Stimulated activated effector memory CD8-positive, alpha-beta T cell treated with anti-CD3 and anti-CD28 coated beads, Interleukin-12 subunit alpha, Interleukin-12 subunit beta, amount 100 ng/mL, for 72 hours (primary cell): Measurements from ENCODE around the gene APOBEC3G.

Experiments used
- ATAC-seq: fragments of 150-1000 bp; cut with Tn5 transposase; 2 replicates; pipeline ENCODE4 v1.10.0; 2021
- DNase-seq, 2 donors: peaks; one replicate each; pipeline ENCODE4 v3.0.0; 2021 to 2022; ENCODE audit warnings: low spot score in 2 of 2
- H3K27ac Mint-ChIP-seq: one replicate; pipeline ENCODE4 v1.8.0; 2022; ENCODE audit warnings: mild to moderate bottlenecking, mixed read lengths
- H3K36me3 Mint-ChIP-seq: one replicate; pipeline ENCODE4 v1.8.0; 2022; ENCODE audit warnings: mild to moderate bottlenecking, mixed read lengths
- H3K4me1 Mint-ChIP-seq: one replicate; pipeline ENCODE4 v1.8.0; 2022; ENCODE audit warnings: mixed read lengths
- H3K4me3 Mint-ChIP-seq: one replicate; pipeline ENCODE4 v1.8.0; 2022; ENCODE audit warnings: mild to moderate bottlenecking, mixed read lengths
- H3K9me3 Mint-ChIP-seq: one replicate; pipeline ENCODE4 v1.8.0; 2022; ENCODE audit warnings: mixed read lengths

Gene APOBEC3G

GRCh38 chr22:39080052-39080762 is 3.1 kb downstream of the APOBEC3G start:
- no peaks in the 10 kb centered on the region for H3K9me3 Mint-ChIP-seq
- H3K4me3 Mint-ChIP-seq = peak overlapping the region; percentile 99
- H3K27ac Mint-ChIP-seq = peak overlapping the region; percentile 96
- H3K36me3 Mint-ChIP-seq = peaks cover 91% of the 10 kb centered on the region
- ATAC-seq (no peak), DNase-seq (no peak)
- peaks cover 64% of the 10 kb centered on the region for H3K4me1 Mint-ChIP-seq

GRCh38 chr22:39081016-39081415 is 3.9 kb downstream of the APOBEC3G start:
- Mint-ChIP-seq H3K4me1 (peaks cover 63% of the 10 kb centered on the region), H3K4me3 (peak overlapping the region; percentile 99), H3K9me3 (no peaks in the 10 kb centered on the region), H3K36me3 (peaks cover 92% of the 10 kb centered on the region), H3K27ac (peak overlapping the region; percentile 96)
- DNase-seq (no peak), ATAC-seq (no peak)

- peak overlapping the region; percentile 96 for H3K27ac Mint-ChIP-seq
- no peaks in the 10 kb centered on the region for H3K9me3 Mint-ChIP-seq
- DNase-seq = no peak
- ATAC-seq = no peak
- H3K36me3 Mint-ChIP-seq = peaks cover 98% of the 10 kb centered on the region
- H3K4me1 Mint-ChIP-seq = peaks cover 63% of the 10 kb centered on the region
- peak overlapping the region; percentile 99 for H3K4me3 Mint-ChIP-seq
Measured at GRCh38 chr22:39081598-39081997, 4.5 kb downstream of the APOBEC3G start.

- DNase-seq (no peak), ATAC-seq (no peak)
- Mint-ChIP-seq H3K9me3 (no peaks in the 10 kb centered on the region), H3K27ac (peak overlapping the region; percentile 96), H3K36me3 (peaks cover 100% of the 10 kb centered on the region), H3K4me1 (peaks cover 74% of the 10 kb centered on the region), H3K4me3 (peak overlapping the region; percentile 99)
Measured at GRCh38 chr22:39083212-39084165, 6.4 kb downstream of the APOBEC3G start.

DNA sequence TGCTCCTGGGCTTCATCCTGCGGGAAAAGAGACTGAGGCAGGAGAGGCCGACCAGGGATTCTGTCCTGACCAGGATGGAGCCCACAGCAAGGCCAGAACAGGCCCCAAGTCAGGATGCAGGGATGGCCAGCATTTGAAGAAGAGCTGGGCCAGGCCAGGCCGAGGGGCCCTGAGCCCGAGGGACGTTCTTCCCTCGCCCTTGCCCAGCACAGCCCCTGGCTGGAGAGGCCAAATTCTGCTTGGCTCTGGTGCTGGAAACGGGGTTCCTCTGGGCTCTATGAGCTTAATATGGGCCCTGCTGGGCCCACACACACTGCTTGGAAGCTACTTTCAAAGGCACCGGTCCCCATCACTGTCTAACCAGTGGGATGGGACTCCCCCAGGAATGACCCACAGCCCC is 7.6 kb downstream of the APOBEC3G start:
- H3K9me3 Mint-ChIP-seq = no peaks in the 10 kb centered on the region
- peaks cover 85% of the 10 kb centered on the region for H3K4me1 Mint-ChIP-seq
- peak overlapping the region; percentile 97 for H3K27ac Mint-ChIP-seq
- H3K36me3 Mint-ChIP-seq = peaks cover 91% of the 10 kb centered on the region
- DNase-seq (no peak), ATAC-seq (no peak)
- no peak overlapping the region for H3K4me3 Mint-ChIP-seq

GRCh38 chr22:39087098-39087497 is 10.0 kb downstream of the APOBEC3G start:
- H3K4me1 Mint-ChIP-seq = peaks cover 86% of the 10 kb centered on the region
- peaks cover 89% of the 10 kb centered on the region for H3K36me3 Mint-ChIP-seq
- H3K4me3 Mint-ChIP-seq = peak overlapping the region; percentile 78
- H3K9me3 Mint-ChIP-seq = no peaks in the 10 kb centered on the region
- peak overlapping the region; percentile 97 for H3K27ac Mint-ChIP-seq
- no peak for ATAC-seq
- DNase-seq = no peak

DNA sequence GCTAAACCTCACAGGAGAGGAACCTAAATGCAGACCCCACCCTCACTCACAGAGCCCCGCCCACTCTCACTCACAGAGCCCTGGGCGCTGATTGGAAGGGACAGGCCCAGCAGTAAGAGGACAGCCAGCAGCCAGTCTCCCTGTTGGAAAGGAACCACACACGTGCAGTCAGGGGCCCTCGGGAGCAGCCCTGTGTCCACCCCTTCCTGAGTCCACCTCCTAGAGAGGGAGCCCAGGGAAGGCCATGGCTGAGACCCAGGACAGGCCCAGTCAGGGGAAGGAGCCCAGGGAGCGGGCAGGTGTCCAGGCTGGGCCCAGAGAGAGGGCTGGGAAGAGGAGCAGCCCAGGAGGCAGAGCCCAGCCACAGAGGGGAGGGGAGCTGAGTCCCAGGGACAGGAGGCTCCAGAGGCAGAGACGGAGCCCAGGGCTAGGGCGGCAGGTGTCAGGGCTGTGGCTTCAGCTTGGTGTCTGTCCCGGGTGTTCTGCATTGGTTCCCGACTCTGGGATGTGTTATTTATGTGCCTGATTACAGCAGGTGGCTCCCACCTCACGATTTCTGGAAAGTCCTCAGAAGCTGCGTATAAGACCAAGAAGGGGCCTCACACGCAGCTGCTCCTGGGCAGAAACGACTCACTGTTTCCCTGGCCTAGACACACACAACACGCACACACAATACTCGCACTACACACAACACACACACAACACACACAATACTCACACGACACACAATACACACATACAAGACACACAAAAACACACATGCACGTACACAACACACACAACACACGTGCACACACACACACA is 11.0 kb downstream of the APOBEC3G start:
- Mint-ChIP-seq H3K27ac (peak overlapping the region; percentile 97), H3K9me3 (no peaks in the 10 kb centered on the region), H3K36me3 (peaks cover 89% of the 10 kb centered on the region), H3K4me1 (peaks cover 87% of the 10 kb centered on the region), H3K4me3 (peak overlapping the region; percentile 78)
- ATAC-seq (no peak), DNase-seq (no peak)

- Mint-ChIP-seq H3K4me3 (peak overlapping the region; percentile 78), H3K27ac (peak overlapping the region; percentile 97), H3K9me3 (no peaks in the 10 kb centered on the region), H3K36me3 (peaks cover 83% of the 10 kb centered on the region), H3K4me1 (peaks cover 84% of the 10 kb centered on the region)
- ATAC-seq (no peak), DNase-seq (no peak)
Measured at GRCh38 chr22:39088685-39089032, 11.6 kb downstream of the APOBEC3G start.

DNA sequence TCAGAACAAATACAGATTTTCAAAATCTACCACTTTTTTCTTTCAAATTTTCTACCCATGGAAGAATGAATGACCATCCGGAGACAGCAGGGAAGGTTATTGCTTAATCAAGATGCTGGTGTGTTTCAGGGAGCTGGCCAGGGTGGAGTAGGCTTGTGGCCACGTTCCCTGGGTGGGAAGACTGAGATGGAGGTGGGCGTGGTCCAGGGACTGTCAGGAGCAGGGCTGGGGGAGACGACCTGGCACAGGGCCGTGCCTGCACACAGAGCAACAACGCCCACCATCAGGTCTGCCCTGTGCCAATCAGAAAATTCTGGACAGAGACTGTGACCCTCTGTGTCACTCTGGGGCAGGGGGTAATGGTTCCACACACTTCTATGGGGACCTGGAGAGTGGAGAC is 12.9 kb downstream of the APOBEC3G start:
- Mint-ChIP-seq H3K4me3 (peak overlapping the region; percentile 78), H3K4me1 (peaks cover 92% of the 10 kb centered on the region), H3K27ac (peak overlapping the region; percentile 97), H3K36me3 (peaks cover 71% of the 10 kb centered on the region), H3K9me3 (no peaks in the 10 kb centered on the region)
- no peak for ATAC-seq
- DNase-seq = no peak

GRCh38 chr22:39090426-39091064 is 13.5 kb downstream of the APOBEC3G start:
- peak; percentile 81 to 96 for DNase-seq
- peaks cover 68% of the 10 kb centered on the region for H3K36me3 Mint-ChIP-seq
- H3K4me3 Mint-ChIP-seq = peak overlapping the region; percentile 78
- H3K27ac Mint-ChIP-seq = peak overlapping the region; percentile 97
- peak; percentile 88 for ATAC-seq
- H3K4me1 Mint-ChIP-seq = peaks cover 92% of the 10 kb centered on the region
- no peaks in the 10 kb centered on the region for H3K9me3 Mint-ChIP-seq

DNA sequence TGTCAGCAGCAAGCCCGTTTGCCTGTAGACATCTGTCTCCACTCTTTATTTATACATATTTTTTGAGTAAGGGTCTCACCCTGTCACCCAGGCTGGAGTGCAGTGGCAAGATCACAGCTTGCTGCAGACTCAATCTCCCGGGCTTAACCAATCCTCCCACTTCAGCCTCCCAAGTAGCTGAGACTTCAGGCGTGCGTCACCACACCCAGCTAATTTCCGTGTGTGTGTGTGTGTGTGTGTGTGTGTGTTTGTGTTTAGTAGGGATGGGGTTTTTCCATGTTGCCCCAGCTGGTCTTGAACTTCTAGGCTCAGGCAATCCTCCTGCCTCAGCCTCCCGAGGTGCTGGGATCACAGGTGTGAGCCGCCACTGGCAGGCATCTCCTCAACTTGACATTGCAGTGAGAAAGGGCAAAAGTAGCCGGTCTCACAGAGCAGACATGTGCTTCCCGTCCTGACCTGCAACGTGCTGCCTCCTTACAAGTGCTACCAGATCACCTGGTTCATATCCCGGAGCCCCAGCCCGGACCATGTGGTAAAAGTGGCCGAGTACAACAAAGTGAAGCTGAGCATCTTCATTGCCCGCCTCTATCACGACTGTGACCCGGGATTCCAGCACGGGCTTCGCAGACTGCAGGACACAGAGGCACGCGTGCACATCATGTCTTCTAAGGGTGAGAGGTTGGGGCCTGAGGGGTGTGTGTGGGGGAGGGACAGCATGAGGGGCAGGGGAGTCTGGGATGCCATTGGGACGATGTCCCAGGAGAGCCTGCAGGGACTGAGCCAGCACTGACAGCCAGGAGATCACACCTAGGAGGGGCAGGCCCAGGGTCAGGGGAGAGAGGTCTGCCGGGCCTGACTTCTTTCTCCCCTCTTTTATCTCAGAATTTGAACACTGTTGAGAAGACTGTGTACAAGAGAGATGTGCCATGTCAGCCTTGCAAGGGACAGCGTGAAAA is 14.3 kb downstream of the APOBEC3G start:
- ATAC-seq = no peak
- Mint-ChIP-seq H3K4me3 (peak overlapping the region; percentile 78), H3K4me1 (peaks cover 93% of the 10 kb centered on the region), H3K36me3 (peaks cover 63% of the 10 kb centered on the region), H3K9me3 (no peaks in the 10 kb centered on the region), H3K27ac (peak overlapping the region; percentile 97)
- peak in 1 of 2 donors; percentile 70 for DNase-seq

- peak; percentile 19 for ATAC-seq
- Mint-ChIP-seq H3K9me3 (no peaks in the 10 kb centered on the region), H3K36me3 (peaks cover 54% of the 10 kb centered on the region), H3K4me3 (peak overlapping the region; percentile 78), H3K27ac (peak overlapping the region; percentile 97), H3K4me1 (peaks cover 92% of the 10 kb centered on the region)
- peak in 1 of 2 donors; percentile 78 for DNase-seq
Measured at GRCh38 chr22:39092111-39092862, 15.2 kb downstream of the APOBEC3G start.

- peak in 1 of 2 donors; percentile 59 for DNase-seq
- no peak for ATAC-seq
- peaks cover 50% of the 10 kb centered on the region for H3K36me3 Mint-ChIP-seq
- peaks cover 91% of the 10 kb centered on the region for H3K4me1 Mint-ChIP-seq
- H3K27ac Mint-ChIP-seq = peak overlapping the region; percentile 98
- H3K4me3 Mint-ChIP-seq = peak overlapping the region; percentile 87
- H3K9me3 Mint-ChIP-seq = no peaks in the 10 kb centered on the region
Measured at GRCh38 chr22:39094717-39095389, 17.8 kb downstream of the APOBEC3G start.
